T-helper 1 cell treated with Interleukin-12 subunit alpha and Interleukin-12 subunit beta and Interleukin-4 antibody, amounts not matched to agents 30 μg/mL and 1 μg/mL, for 36 hours (primary cell): ENCODE measurements around the gene GLIS1.

Source experiments
- H3K27ac Mint-ChIP-seq: one replicate; pipeline ENCODE4 v1.8.0; 2021; ENCODE audit warnings: mild to moderate bottlenecking, mixed read lengths
- H3K27me3 Mint-ChIP-seq: one replicate; pipeline ENCODE4 v1.8.0; 2021; ENCODE audit warnings: low read depth, mixed read lengths
- H3K36me3 Mint-ChIP-seq: one replicate; pipeline ENCODE4 v1.8.0; 2021; ENCODE audit warnings: low read depth, mixed read lengths
- H3K4me1 Mint-ChIP-seq: one replicate; pipeline ENCODE4 v1.8.0; 2021; ENCODE audit warnings: low read depth, mixed read lengths
- H3K4me3 Mint-ChIP-seq: one replicate; pipeline ENCODE4 v1.8.0; 2021; ENCODE audit warnings: mild to moderate bottlenecking, moderate library complexity, mixed read lengths
- H3K9me3 Mint-ChIP-seq: one replicate; pipeline ENCODE4 v1.8.0; 2021; ENCODE audit warnings: mixed read lengths

GLIS1 gene

GRCh38 chr1:53643881-53644390 lies 95.0 kb downstream of the GLIS1 start:
- H3K36me3 Mint-ChIP-seq = no peaks in the 10 kb centered on the region
- no peak overlapping the region for H3K27ac Mint-ChIP-seq
- H3K4me1 Mint-ChIP-seq = no peaks in the 10 kb centered on the region
- peaks cover 17% of the 10 kb centered on the region for H3K27me3 Mint-ChIP-seq
- H3K4me3 Mint-ChIP-seq = no peak overlapping the region
- H3K9me3 Mint-ChIP-seq = no peaks in the 10 kb centered on the region

- no peaks in the 10 kb centered on the region for H3K9me3 Mint-ChIP-seq
- H3K27me3 Mint-ChIP-seq = peaks cover 13% of the 10 kb centered on the region
- H3K36me3 Mint-ChIP-seq = no peaks in the 10 kb centered on the region
- H3K27ac Mint-ChIP-seq = no peak overlapping the region
- H3K4me3 Mint-ChIP-seq = no peak overlapping the region
- H3K4me1 Mint-ChIP-seq = no peaks in the 10 kb centered on the region
These were observed 95.7 kb downstream of the GLIS1 start for GRCh38 chr1:53643041-53643880.

- no peaks in the 10 kb centered on the region for H3K36me3 Mint-ChIP-seq
- no peak overlapping the region for H3K4me3 Mint-ChIP-seq
- H3K27me3 Mint-ChIP-seq = peaks cover 10% of the 10 kb centered on the region
- no peaks in the 10 kb centered on the region for H3K4me1 Mint-ChIP-seq
- no peak overlapping the region for H3K27ac Mint-ChIP-seq
- H3K9me3 Mint-ChIP-seq = no peaks in the 10 kb centered on the region
These were observed 96.4 kb downstream of the GLIS1 start for GRCh38 chr1:53642607-53643006.

GRCh38 chr1:53642215-53642555 lies 96.8 kb downstream of the GLIS1 start:
- no peaks in the 10 kb centered on the region for H3K36me3 Mint-ChIP-seq
- H3K27ac Mint-ChIP-seq = no peak overlapping the region
- H3K4me3 Mint-ChIP-seq = no peak overlapping the region
- no peaks in the 10 kb centered on the region for H3K9me3 Mint-ChIP-seq
- H3K27me3 Mint-ChIP-seq = peaks cover 7% of the 10 kb centered on the region
- H3K4me1 Mint-ChIP-seq = no peaks in the 10 kb centered on the region

- H3K27ac Mint-ChIP-seq = no peak overlapping the region
- no peaks in the 10 kb centered on the region for H3K4me1 Mint-ChIP-seq
- H3K4me3 Mint-ChIP-seq = no peak overlapping the region
- no peaks in the 10 kb centered on the region for H3K36me3 Mint-ChIP-seq
- peaks cover 4% of the 10 kb centered on the region for H3K27me3 Mint-ChIP-seq
- H3K9me3 Mint-ChIP-seq = no peaks in the 10 kb centered on the region
These were observed 97.3 kb downstream of the GLIS1 start for GRCh38 chr1:53641481-53642214.

- no peaks in the 10 kb centered on the region for H3K9me3 Mint-ChIP-seq
- H3K4me3 Mint-ChIP-seq = no peak overlapping the region
- no peaks in the 10 kb centered on the region for H3K4me1 Mint-ChIP-seq
- H3K27me3 Mint-ChIP-seq = no peaks in the 10 kb centered on the region
- H3K27ac Mint-ChIP-seq = no peak overlapping the region
- no peaks in the 10 kb centered on the region for H3K36me3 Mint-ChIP-seq
These were observed 98.3 kb downstream of the GLIS1 start for GRCh38 chr1:53640701-53641075.

GRCh38 chr1:53639996-53640700 lies 98.8 kb downstream of the GLIS1 start:
- Mint-ChIP-seq H3K4me1 (no peaks in the 10 kb centered on the region), H3K27me3 (no peaks in the 10 kb centered on the region), H3K9me3 (no peaks in the 10 kb centered on the region), H3K36me3 (no peaks in the 10 kb centered on the region), H3K4me3 (no peak overlapping the region), H3K27ac (no peak overlapping the region)

GRCh38 chr1:53639251-53639763 lies 99.7 kb downstream of the GLIS1 start:
- no peak overlapping the region for H3K4me3 Mint-ChIP-seq
- H3K27ac Mint-ChIP-seq = no peak overlapping the region
- no peaks in the 10 kb centered on the region for H3K4me1 Mint-ChIP-seq

GRCh38 chr1:53638360-53639035 lies 100.5 kb downstream of the GLIS1 start:
- no peaks in the 10 kb centered on the region for H3K27me3 Mint-ChIP-seq
- no peak overlapping the region for H3K4me3 Mint-ChIP-seq
- H3K27ac Mint-ChIP-seq = no peak overlapping the region
- H3K36me3 Mint-ChIP-seq = no peaks in the 10 kb centered on the region
- no peaks in the 10 kb centered on the region for H3K9me3 Mint-ChIP-seq
- H3K4me1 Mint-ChIP-seq = no peaks in the 10 kb centered on the region

More at GRCh38 chr1:53639251-53639763, 99.7 kb downstream of the GLIS1 start:
- Mint-ChIP-seq H3K9me3 (no peaks in the 10 kb centered on the region), H3K27me3 (no peaks in the 10 kb centered on the region), H3K36me3 (no peaks in the 10 kb centered on the region)

GRCh38 chr1:53637511-53638359 lies 101.2 kb downstream of the GLIS1 start:
- no peaks in the 10 kb centered on the region for H3K27me3 Mint-ChIP-seq
- H3K4me3 Mint-ChIP-seq = no peak overlapping the region
- no peaks in the 10 kb centered on the region for H3K9me3 Mint-ChIP-seq
- no peaks in the 10 kb centered on the region for H3K36me3 Mint-ChIP-seq
- no peaks in the 10 kb centered on the region for H3K4me1 Mint-ChIP-seq
- no peak overlapping the region for H3K27ac Mint-ChIP-seq

GRCh38 chr1:53636621-53637171 lies 102.3 kb downstream of the GLIS1 start:
- Mint-ChIP-seq H3K36me3 (no peaks in the 10 kb centered on the region), H3K27ac (no peak overlapping the region), H3K27me3 (no peaks in the 10 kb centered on the region), H3K4me1 (no peaks in the 10 kb centered on the region), H3K4me3 (no peak overlapping the region), H3K9me3 (no peaks in the 10 kb centered on the region)

GRCh38 chr1:53634571-53634979 lies 104.4 kb downstream of the GLIS1 start:
- Mint-ChIP-seq H3K9me3 (no peaks in the 10 kb centered on the region), H3K27me3 (peaks cover 5% of the 10 kb centered on the region), H3K4me3 (no peak overlapping the region), H3K4me1 (no peaks in the 10 kb centered on the region), H3K27ac (no peak overlapping the region), H3K36me3 (no peaks in the 10 kb centered on the region)

- H3K27ac Mint-ChIP-seq = no peak overlapping the region
- H3K36me3 Mint-ChIP-seq = no peaks in the 10 kb centered on the region
- no peaks in the 10 kb centered on the region for H3K9me3 Mint-ChIP-seq
- no peaks in the 10 kb centered on the region for H3K4me1 Mint-ChIP-seq
- H3K27me3 Mint-ChIP-seq = peaks cover 6% of the 10 kb centered on the region
- no peak overlapping the region for H3K4me3 Mint-ChIP-seq
These were observed 105.8 kb downstream of the GLIS1 start for GRCh38 chr1:53633073-53633704.
